Superior temporal gyrus (tissue), 1 donor: ENCODE data around the gene NOTCH1.

ENCODE experiments used
- DNase-seq: peaks from one replicate; pipeline ENCODE4 v3.0.0-alpha.2; 2016; ENCODE audit errors: extremely low spot score

NOTCH1 gene

DNA sequence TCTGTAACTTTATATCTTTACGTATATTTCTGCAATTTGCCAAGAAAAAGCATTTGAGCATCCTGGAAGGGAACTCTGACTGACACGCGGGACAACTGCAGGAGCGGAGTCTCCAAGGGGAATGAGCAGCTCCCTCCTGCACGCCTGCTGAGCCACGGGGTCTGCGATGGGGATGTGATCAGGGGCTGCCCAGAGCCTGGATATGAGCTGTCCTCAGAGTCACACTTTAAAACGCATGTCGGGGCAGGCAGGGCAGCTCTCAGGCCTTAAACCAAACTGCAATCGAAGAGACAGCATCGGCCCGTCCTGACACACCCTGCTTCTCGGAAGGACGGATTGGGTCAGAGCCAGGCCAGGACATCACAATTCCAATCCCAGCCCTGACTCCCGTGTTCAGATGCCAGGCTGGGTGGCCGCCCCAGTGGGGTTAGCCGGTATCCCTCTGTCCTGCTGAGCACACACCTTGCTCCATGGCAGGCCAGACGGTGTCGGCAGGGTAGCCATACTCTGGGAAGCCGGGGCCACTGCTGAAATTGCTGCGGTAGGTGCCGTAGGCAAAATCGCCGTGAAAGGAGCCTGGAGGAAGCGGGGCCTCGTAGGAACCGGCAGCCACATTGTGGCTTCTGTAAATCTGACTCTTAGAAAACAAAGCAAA, 80.2 kb downstream of the NOTCH1 start:
- no peak for DNase-seq

DNA sequence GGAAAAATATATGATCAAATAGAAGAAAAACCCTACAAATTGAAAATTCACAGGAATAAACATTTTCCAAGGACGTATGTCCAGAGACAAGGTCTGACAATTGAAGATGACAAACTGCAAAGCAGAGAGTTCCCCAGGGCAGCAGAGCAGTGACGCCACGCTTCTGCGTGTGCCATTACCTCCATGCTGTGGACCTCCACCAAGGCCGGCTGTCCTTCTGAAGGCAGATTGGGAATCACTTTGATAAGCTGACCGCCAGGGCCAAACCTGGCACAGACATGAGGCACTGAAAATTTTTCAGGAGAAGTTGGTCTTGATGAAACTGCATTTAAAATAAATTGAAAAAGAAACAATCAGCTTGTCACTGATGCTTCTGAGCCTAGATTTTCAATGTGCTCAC, 81.6 kb downstream of the NOTCH1 start:
- no peak for DNase-seq

- DNase-seq = no peak
Observed at GRCh38 chr9:136463578-136463977, 82.3 kb downstream of the NOTCH1 start.

DNA sequence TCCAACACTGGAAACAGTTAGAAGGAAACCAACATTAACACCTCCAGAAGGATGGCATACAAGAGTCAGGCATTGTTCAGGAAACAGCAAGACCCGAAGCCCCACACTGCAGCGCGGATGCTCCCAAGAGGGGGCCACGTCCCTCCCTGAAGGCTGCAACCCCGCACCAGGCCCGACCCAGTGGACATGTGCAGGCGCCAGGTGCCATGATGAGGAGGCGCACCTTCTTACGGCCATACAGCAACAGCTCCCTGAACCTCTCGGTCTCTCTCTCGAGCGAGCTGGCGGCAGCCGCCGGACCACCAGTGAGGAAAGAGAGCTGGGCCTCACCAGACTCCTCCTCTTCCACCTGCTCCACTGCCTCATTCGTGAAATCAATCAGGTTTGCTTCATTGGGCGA, 83.2 kb downstream of the NOTCH1 start:
- no peak for DNase-seq

DNA sequence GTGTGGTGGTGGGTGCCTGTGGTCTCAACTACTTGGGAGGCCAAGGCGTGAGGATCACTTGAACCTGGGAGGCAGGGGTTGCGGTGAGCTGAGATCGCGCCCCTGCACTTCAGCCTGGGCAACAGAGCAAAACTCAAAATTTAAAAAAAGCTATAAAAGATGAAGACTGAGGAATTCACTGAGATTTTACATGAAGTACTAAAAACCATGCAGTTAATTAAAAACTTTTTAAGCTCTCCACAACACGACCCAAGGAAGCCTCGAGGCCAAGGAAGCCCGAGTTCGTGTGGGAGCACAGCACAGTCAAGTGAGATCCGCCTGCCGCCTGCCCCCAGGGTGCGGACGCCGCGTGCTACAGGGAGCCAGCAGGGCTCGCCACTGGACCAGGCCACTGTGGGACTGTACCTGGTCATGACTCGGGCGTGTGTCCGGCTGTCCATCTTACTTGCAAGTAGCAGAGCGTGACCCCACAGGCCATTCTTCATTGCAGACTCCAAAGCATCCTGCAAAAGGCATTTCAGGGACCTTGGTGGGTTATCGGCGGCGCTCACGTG, 85.0 kb downstream of the NOTCH1 start:
- DNase-seq = no peak

DNA sequence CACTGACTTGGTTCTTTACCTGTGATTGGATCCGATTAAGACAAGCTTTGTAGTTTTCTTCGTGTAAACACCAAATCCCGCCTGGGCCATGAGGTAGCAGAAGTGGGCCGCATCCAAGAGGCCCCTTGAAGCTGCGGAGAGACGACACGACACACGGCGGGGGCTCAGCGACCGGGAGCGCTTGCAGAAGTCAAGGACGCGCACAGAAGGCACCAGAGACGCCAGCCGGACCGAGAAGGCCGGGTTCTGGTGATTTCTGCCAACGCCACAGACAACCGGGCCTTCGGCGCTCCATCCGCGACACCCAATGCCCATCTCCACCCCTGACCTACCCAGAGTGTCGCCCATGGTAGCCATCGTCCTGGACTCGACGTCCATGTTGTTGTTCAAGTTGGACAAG, 86.4 kb downstream of the NOTCH1 start:
- no peak for DNase-seq

DNA sequence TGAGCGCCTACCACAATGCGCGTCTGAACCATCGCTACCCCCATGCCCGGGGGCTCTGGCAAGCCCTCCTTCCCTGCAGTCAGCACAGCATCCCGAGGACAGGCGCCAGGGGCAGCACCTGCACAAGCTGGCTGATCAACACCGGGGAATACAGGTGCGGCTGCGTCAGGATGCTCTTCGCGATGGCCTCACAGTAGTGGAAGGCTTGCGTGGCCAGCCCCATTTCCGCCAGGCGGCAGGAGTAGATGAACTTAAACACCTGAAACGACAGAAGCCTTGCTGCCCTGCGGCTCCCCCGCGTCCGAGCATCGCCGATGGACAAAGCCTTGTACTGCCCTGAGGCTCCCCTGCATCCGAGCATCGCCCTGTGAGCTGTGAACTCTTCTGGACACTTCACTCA, 88.5 kb downstream of the NOTCH1 start:
- no peak for DNase-seq

GRCh38 chr9:136456258-136456657, 89.6 kb downstream of the NOTCH1 start:
- DNase-seq = no peak

DNA sequence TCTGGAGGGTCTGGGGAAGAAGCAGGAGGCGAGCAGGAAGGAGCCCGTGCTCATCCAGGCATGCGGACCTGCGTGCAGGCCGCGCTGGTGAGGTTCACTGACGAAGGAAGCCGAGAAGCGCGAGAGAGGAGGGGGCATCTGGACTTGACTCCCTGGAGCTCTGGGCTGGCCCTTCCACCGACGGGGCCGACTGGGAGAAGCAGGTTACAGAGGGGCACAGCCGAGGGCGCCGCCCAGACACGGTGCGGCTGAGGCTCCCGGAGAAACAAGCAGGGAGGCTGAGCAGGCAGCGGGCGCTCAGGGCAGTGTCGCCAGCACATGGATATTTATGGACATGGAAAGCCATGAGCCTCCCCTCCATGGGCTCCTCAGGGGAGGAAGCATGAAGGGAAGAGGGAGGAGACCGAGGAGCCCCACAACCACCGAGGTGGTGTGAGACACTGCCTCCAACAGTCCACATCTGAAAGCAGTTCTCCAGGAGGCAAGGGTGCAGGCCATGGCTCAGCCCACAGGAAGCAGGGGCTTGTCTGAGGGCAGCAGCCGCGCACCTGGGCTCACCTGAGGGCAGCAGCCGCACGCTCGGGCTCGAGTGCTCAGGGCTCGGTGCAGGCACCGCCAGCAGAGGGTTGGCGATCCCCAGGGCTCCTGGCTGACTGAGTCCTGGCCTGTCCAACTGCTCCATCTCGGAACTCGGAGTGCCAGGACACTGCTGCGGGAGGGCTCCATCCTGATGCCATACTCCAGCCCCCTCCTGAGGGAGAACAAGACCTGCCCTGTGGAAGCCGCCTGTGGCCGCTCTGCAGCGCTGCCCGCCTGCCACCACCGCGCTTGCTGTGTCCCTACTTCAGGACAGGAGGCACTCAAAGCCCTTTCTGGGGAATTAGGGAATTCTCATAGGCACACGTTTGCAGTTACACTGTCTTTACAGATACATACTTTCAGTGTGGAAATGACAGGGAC, 90.5 kb downstream of the NOTCH1 start:
- no peak for DNase-seq

DNA sequence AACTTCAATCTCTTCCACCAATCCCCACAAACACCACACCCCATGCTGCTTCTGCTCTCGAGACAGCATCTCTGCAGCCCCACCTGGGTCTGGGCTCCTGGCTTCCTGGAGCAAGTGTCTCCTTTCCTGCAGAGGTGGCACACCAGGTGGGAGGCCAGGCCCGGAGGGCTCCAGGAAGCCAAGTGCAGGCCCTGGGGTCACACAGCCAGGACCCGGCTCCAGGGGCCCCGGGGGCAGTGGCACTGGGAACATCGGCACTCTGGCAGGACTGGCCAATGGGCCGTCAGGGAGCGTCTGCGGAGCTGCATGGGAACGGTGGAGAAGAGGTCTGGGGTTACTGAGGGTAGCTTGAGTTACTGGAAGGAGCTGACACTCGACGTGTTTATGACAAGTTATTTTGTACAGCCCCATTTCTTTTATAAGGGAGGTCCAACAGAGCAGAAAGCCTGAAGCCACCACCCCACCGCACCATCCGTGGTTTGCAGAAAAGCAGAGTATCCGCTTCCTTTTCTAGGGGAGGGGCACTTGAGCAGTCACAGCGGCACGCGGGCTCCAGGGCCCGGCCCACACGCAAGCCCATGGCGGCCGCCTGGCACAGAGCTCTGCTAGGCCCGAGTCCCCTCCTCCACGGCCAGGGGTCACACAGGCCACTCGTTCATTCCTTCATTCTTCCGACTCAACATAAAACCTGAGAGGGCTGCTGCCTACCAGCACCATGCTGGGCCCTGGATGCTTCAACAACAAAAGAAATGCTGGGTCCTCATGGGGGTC, 91.6 kb downstream of the NOTCH1 start:
- no peak for DNase-seq

- DNase-seq = no peak
Observed at GRCh38 chr9:136453326-136453725, 92.5 kb downstream of the NOTCH1 start.

DNA sequence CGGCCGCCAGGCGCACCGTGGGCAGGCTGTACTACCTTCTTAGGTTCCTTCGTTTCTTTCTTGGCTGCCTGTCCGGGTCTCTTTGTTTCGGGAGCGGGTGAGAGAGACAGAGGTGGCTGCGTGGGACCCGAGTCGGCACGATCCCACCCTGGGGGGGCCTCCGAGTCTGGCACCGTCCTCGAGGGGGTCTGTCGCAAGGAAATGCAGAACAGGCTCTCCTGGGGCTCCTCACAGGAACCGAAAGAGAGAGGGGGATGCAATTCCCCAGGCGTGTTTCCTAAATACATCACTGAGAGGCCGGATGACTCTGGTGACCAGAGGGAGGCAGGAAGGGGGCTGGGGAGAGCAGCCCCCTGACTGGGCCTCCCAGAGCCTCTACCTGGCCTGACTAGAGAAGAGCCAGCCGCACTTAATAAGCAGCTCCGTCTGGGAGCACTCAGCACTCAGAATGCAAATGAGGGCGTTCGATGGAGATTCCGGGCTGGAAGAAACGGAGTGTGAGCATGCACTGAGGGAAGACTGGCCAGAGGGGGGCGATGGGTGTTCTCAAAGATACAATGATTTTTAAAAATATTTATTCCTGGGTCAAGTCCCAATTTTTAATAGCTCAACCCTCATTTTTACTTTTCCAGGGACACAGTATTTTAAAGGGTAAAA, 94.5 kb downstream of the NOTCH1 start:
- no peak for DNase-seq

DNA sequence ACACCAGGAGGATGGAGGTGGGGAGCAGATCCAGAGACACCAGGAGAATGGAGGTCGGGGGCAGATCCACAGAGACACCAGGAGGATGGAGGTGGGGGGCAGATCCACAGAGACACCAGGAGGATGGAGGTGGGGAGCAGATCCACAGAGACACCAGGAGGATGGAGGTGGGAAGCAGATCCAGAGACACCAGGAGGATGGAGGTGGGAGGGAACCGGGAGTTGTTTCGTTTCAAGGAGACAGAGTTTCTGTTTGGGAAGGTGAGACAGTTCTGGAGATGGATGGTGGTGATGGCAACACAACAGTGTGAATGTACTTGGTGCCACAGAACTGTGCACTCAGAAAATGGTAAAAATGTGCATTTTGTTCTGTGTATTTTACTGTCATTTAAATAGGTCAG, 97.2 kb downstream of the NOTCH1 start:
- no peak for DNase-seq

GRCh38 chr9:136447173-136447778, 98.6 kb downstream of the NOTCH1 start:
- no peak for DNase-seq

GRCh38 chr9:136445799-136446198, 100.0 kb downstream of the NOTCH1 start:
- no peak for DNase-seq
